Measurements from ENCODE around the gene ZMIZ2.
A peak's percentile ranks its signal among the peaks of the same experiment; 100 is the strongest.

ZMIZ2 gene

DNA sequence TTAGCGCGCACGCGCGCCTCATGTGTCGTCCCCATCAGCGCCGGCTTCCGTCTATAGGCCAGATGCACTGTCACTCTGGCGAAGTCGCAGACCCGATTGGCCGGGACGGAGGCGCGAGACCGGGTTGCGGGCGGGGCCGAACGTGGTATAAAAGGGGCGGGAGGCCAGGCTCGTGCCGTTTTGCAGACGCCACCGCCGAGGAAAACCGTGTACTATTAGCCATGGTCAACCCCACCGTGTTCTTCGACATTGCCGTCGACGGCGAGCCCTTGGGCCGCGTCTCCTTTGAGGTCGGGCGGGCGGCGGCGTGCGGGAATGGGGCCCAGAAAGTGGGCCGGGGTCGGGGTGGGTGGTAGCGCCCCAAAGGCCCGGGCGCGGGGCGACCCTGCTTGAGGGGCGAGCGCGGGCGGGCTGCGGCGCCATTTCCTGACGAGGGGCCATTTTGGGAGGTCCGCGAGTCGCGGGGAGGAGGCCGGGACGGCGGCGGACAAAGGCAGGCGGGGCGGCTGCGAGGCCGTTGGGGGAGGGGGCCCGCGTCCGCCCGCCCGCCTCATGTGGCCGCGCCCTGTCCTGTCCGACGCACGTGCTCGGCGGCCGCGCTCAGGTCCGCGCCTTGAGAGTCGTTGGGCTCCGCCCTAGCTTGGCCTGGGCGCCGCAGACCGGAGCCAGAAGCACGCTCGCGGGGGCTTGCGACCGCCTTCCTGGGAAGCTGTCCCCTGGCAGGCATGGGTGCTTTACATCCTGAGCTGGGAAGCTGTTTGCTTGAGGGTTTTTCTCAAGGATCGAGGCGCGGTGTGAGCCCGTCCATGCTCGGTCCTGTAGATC lies 48.1 kb downstream of the ZMIZ2 start, which contains the start of gene PPIA:
Gene PPIA, plus strand, starts transcription at position 178 of the 825 bp plus-strand sequence. Its CDS starts 44 bp downstream, at position 222.
- in situ Hi-C loops (cut with HindIII; ENCODE audit: low pct_ligation_motif_present, low sequenced_read_pairs): no loop called here
- TF ChIP-seq, protein P1, sequence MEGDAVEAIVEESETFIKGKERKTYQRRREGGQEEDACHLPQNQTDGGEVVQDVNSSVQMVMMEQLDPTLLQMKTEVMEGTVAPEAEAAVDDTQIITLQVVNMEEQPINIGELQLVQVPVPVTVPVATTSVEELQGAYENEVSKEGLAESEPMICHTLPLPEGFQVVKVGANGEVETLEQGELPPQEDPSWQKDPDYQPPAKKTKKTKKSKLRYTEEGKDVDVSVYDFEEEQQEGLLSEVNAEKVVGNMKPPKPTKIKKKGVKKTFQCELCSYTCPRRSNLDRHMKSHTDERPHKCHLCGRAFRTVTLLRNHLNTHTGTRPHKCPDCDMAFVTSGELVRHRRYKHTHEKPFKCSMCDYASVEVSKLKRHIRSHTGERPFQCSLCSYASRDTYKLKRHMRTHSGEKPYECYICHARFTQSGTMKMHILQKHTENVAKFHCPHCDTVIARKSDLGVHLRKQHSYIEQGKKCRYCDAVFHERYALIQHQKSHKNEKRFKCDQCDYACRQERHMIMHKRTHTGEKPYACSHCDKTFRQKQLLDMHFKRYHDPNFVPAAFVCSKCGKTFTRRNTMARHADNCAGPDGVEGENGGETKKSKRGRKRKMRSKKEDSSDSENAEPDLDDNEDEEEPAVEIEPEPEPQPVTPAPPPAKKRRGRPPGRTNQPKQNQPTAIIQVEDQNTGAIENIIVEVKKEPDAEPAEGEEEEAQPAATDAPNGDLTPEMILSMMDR (IDR thresholded peaks at IDR 0.05; ENCODE audit: low read depth, low read length, missing control alignments): no peak

DNA sequence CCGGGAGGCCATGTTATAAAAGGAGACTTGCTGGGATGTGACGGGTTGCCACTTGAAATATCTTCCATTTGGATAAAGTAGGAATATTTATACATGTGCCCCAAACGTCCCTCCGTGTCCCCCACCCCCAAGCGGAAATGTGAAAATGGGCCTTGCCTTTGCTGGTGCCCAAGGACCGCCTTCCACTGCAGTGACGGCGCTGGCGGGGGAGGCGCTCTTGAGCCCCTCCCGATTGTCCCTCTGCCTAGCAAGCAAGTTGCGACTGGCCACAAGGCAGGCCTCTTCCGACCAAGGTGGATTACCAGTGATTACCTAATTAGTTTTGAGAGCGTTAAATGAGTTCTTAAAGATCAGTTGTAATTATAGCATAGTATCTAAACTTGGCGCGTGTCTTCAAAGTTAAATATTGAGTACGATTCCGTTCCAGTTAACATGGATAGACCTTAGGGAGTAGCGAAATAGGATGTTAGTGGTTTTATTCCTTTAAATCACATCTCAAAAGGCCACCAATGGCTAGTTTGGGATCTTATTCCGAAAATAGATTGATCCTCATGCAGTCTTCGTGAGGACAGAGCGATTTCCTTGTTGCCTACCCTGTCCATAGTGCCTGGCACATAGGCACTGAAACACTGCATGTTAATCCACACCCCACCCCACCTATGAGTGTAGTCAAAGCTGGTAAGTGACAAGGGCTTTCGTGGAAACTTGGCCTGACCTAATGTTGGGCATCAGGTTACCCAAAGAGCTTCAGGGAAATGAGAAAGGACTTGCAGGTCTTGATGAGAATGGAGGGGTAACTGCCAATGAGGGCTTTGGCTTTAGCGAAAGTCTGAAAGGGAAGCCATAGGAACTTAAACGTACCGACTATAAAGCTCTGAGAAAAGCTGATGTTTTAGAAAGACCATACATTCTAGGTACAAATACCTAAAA lies 48.9 kb downstream of the ZMIZ2 start:
- in situ Hi-C loops (cut with HindIII; ENCODE audit: low pct_ligation_motif_present, low sequenced_read_pairs): no loop called here
- peak; percentile 83 for DNase-seq
- Histone ChIP-seq H3K36me3 (replicated peaks) (peaks cover 46% of the 10 kb centered on the region), H3K27me3 (replicated peaks) (no peaks in the 10 kb centered on the region), H3K27ac (peak overlapping the region; percentile 96), H3K4me3 (ENCODE audit: low read depth, low read length) (peak overlapping the region; percentile 98)
- TF ChIP-seq, protein P1 (IDR thresholded peaks at IDR 0.05; ENCODE audit: low read depth, low read length, missing control alignments): peak; percentile 65

More for the DNA sequence above, 48.1 kb downstream of the ZMIZ2 start, which contains the start of gene PPIA:
- H3K36me3 ChIP-seq (replicated peaks): peaks cover 39% of the 10 kb centered on the region
- peak; percentile 96 for DNase-seq
- peak within 1 kb of the TSS; percentile 96 for H3K27ac ChIP-seq
- H3K27me3 ChIP-seq (replicated peaks): no peaks in the 10 kb centered on the region
- peak within 1 kb of the TSS; percentile 98 for H3K4me3 ChIP-seq (ENCODE audit: low read depth, low read length)

DNA sequence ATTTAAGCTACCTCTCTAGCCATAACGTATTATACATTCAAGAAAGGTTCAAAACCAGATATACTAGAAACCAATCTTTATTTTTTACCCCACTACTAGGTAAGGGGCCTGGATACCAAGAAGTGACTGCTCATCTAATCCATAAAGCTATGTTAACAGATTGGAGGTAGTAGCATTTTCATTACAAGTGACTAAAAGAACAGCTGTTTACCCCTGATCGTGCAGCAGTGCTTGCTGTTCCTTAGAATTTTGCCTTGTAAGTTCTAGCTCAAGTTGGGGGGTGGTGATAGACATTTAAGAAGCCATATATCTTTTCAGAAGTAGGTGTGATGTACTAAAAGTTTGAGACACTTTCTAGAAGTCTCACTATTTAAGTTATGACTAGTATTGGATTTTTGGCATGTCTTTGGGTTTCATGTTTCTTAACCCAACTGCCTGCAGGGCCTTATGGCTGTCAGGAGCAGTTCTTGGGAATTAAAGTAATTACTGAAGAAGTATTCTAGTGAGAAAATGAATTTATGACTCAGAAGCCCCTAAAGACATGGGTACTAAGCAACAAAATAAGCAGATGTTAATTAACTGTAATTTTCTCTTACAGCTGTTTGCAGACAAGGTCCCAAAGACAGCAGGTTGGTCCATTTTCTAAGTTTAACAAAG lies 50.1 kb downstream of the ZMIZ2 start:
- H3K27ac ChIP-seq: no peak overlapping the region

DNA sequence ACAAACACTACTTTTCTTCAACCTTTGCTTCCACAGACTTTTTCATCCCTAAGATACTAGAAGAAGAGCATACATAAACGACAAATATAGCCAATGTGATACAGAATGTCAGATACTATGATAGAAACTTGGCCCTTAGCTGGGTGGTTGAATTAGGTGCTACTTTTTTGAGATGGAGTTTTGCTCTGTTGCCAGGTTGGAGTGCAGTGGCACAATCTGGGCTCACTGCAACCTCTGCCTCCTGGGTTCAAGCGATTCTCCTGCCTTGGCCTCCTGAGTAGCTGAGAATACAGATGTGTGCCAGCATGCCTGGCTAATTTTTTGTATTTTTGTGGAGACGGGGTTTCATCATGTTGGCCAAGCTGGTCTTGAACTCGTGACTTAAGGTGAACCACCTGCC lies 51.3 kb downstream of the ZMIZ2 start:
- Histone ChIP-seq H3K36me3 (replicated peaks) (peaks cover 65% of the 10 kb centered on the region), H3K4me3 (ENCODE audit: low read depth, low read length) (no peak overlapping the region), H3K27ac (no peak overlapping the region), H3K27me3 (replicated peaks) (no peaks in the 10 kb centered on the region)
- TF ChIP-seq, protein P1 (IDR thresholded peaks at IDR 0.05; ENCODE audit: low read depth, low read length, missing control alignments): no peak
- no peak for DNase-seq
- in situ Hi-C loops (cut with HindIII; ENCODE audit: low pct_ligation_motif_present, low sequenced_read_pairs): no loop called here

More for the DNA sequence above, 50.1 kb downstream of the ZMIZ2 start:
- Histone ChIP-seq H3K27me3 (replicated peaks) (no peaks in the 10 kb centered on the region), H3K36me3 (replicated peaks) (peaks cover 57% of the 10 kb centered on the region), H3K4me3 (ENCODE audit: low read depth, low read length) (peak overlapping the region; percentile 98)
- no peak for DNase-seq
- TF ChIP-seq, protein P1 (IDR thresholded peaks at IDR 0.05; ENCODE audit: low read depth, low read length, missing control alignments): no peak
- in situ Hi-C loops (cut with HindIII; ENCODE audit: low pct_ligation_motif_present, low sequenced_read_pairs): no loop called here

DNA sequence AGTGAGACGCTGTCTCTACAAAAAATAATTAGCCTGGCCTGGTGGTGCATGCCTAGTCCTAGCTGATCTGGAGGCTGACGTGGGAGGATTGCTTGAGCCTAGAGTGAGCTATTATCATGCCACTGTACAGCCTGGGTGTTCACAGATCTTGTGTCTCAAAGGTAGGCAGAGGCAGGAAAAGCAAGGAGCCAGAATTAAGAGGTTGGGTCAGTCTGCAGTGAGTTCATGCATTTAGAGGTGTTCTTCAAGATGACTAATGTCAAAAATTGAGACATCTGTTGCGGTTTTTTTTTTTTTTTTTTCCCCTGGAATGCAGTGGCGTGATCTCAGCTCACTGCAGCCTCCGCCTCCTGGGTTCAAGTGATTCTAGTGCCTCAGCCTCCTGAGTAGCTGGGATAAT lies 53.2 kb downstream of the ZMIZ2 start:
- Histone ChIP-seq H3K36me3 (replicated peaks) (peaks cover 65% of the 10 kb centered on the region), H3K27me3 (replicated peaks) (no peaks in the 10 kb centered on the region), H3K27ac (peak overlapping the region; percentile 51), H3K4me3 (ENCODE audit: low read depth, low read length) (no peak overlapping the region)
- in situ Hi-C loops (cut with HindIII; ENCODE audit: low pct_ligation_motif_present, low sequenced_read_pairs): no loop called here
- no peak for DNase-seq
- TF ChIP-seq, protein P1 (IDR thresholded peaks at IDR 0.05; ENCODE audit: low read depth, low read length, missing control alignments): no peak
